Measurements from ENCODE around the gene OR2Z1.

- no peak for TF ChIP-seq GABPA (IDR thresholded peaks at IDR 0.05; ENCODE audit: low read depth)
- no peak for TF ChIP-seq TEAD4 (IDR thresholded peaks at IDR 0.05; ENCODE audit: borderline replicate concordance, insufficient read depth)
- no peak for TF ChIP-seq CTCF (IDR thresholded peaks at IDR 0.05)
- TF ChIP-seq, protein P1, sequence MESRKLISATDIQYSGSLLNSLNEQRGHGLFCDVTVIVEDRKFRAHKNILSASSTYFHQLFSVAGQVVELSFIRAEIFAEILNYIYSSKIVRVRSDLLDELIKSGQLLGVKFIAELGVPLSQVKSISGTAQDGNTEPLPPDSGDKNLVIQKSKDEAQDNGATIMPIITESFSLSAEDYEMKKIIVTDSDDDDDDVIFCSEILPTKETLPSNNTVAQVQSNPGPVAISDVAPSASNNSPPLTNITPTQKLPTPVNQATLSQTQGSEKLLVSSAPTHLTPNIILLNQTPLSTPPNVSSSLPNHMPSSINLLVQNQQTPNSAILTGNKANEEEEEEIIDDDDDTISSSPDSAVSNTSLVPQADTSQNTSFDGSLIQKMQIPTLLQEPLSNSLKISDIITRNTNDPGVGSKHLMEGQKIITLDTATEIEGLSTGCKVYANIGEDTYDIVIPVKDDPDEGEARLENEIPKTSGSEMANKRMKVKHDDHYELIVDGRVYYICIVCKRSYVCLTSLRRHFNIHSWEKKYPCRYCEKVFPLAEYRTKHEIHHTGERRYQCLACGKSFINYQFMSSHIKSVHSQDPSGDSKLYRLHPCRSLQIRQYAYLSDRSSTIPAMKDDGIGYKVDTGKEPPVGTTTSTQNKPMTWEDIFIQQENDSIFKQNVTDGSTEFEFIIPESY (IDR thresholded peaks at IDR 0.05; ENCODE audit: borderline replicate concordance, low read depth), result no peak
- TF ChIP-seq EP300 (IDR thresholded peaks at IDR 0.05; ENCODE audit: borderline replicate concordance in 1 of 2, low read depth in 1 of 2, low read length in 1 of 2), result no peak
Measured at GRCh38 chr19:8703223-8703622, 18.2 kb upstream of the OR2Z1 start.

Measured in SK-N-SH (cell line).